ENCODE results near the gene FAM13B. TPM values are rescaled to one million over a fixed set of nuclear protein-coding genes. Genes with fewer than 3 reads are reported as not detected.

Gene FAM13B
- total and polyA plus RNA-seq, 10 of the 15 experiments (the other 5 are each of a cell fraction or from before 2014, with no cell fraction given) = 3.6 to 30.0 (median 20.3) TPM

DNA sequence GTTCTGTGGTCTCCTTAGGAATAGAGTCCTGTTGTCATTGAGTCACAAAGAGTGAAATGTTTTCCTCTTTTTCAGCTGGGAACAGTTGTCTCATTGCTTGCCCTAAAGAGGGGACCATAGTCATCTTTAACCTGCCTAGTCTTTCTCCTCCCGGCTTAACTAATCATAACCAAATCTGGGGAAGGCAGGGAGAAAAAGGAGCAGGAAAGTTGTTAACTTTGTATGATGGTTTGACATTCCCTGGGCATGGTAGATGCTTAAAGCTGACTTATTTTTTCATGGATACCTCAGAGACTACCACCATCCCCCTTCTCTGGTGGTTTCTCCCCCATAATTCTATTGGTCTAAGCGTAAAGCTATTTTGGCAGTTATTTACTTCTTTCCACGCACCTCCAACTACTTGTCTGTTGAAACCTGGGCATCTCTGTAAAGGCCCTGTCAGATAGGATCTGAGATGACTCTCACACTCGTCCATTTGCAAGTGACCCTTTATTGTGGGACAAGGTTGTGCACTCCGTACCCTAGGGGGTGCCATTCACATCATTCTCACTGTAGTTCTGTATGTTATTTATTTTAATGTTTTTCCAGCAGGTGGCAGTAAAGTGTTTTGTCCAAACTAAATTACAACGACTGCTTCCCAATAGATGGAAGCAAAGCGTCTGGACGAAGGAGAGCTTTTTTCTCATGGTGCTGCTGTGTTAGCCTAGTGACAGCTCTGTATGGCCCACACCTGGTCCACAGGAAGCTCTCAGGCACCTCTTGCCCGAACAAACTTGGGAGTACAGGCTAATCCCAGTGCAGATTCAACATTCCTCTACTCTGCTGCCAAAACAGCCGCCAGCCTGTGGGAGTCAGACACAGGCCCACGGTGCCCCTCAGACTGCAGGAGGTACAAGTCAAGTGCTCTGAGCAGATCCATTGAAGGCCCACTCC is 3.0 kb upstream of the FAM13B start (continued):
- TF ChIP-seq, protein P1, sequence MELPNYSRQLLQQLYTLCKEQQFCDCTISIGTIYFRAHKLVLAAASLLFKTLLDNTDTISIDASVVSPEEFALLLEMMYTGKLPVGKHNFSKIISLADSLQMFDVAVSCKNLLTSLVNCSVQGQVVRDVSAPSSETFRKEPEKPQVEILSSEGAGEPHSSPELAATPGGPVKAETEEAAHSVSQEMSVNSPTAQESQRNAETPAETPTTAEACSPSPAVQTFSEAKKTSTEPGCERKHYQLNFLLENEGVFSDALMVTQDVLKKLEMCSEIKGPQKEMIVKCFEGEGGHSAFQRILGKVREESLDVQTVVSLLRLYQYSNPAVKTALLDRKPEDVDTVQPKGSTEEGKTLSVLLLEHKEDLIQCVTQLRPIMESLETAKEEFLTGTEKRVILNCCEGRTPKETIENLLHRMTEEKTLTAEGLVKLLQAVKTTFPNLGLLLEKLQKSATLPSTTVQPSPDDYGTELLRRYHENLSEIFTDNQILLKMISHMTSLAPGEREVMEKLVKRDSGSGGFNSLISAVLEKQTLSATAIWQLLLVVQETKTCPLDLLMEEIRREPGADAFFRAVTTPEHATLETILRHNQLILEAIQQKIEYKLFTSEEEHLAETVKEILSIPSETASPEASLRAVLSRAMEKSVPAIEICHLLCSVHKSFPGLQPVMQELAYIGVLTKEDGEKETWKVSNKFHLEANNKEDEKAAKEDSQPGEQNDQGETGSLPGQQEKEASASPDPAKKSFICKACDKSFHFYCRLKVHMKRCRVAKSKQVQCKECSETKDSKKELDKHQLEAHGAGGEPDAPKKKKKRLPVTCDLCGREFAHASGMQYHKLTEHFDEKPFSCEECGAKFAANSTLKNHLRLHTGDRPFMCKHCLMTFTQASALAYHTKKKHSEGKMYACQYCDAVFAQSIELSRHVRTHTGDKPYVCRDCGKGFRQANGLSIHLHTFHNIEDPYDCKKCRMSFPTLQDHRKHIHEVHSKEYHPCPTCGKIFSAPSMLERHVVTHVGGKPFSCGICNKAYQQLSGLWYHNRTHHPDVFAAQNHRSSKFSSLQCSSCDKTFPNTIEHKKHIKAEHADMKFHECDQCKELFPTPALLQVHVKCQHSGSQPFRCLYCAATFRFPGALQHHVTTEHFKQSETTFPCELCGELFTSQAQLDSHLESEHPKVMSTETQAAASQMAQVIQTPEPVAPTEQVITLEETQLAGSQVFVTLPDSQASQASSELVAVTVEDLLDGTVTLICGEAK (IDR thresholded peaks at IDR 0.05; ENCODE audit: borderline replicate concordance) = no peak
- TF ChIP-seq, protein P2, sequence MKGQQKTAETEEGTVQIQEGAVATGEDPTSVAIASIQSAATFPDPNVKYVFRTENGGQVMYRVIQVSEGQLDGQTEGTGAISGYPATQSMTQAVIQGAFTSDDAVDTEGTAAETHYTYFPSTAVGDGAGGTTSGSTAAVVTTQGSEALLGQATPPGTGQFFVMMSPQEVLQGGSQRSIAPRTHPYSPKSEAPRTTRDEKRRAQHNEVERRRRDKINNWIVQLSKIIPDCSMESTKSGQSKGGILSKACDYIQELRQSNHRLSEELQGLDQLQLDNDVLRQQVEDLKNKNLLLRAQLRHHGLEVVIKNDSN (IDR thresholded peaks at IDR 0.05; ENCODE audit: borderline replicate concordance, extremely low read length, insufficient read depth, low read depth, low read length) = no peak
- no peak for TF ChIP-seq SRF (IDR thresholded peaks at IDR 0.05; ENCODE audit: low read depth in 2 of 2, low read length in 2 of 2)
- TF ChIP-seq JUNB (IDR thresholded peaks at IDR 0.05) = no peak
- TF ChIP-seq SMC3 (IDR thresholded peaks at IDR 0.05; ENCODE audit: borderline replicate concordance, low read length) = peak; percentile 76
- no peak for TF ChIP-seq NBN (IDR thresholded peaks at IDR 0.05)
- no peak for TF ChIP-seq EED (IDR thresholded peaks at IDR 0.05; ENCODE audit: low read depth)
- TF ChIP-seq ZBED1 (IDR thresholded peaks at IDR 0.05; ENCODE audit: borderline replicate concordance) = no peak
- no peak for TF ChIP-seq PAX5 (IDR thresholded peaks at IDR 0.05; ENCODE audit: borderline replicate concordance, low read depth, low read length)
- no peak for TF ChIP-seq BMI1 (IDR thresholded peaks at IDR 0.05; ENCODE audit: borderline replicate concordance)
- TF ChIP-seq BHLHE40 (IDR thresholded peaks at IDR 0.05; ENCODE audit: borderline replicate concordance in 1 of 2, low read depth in 2 of 2, low read length in 1 of 2) = no peak
- TF ChIP-seq MXI1 (IDR thresholded peaks at IDR 0.05; ENCODE audit: low read depth, low read length) = no peak
- TF ChIP-seq, protein P3, sequence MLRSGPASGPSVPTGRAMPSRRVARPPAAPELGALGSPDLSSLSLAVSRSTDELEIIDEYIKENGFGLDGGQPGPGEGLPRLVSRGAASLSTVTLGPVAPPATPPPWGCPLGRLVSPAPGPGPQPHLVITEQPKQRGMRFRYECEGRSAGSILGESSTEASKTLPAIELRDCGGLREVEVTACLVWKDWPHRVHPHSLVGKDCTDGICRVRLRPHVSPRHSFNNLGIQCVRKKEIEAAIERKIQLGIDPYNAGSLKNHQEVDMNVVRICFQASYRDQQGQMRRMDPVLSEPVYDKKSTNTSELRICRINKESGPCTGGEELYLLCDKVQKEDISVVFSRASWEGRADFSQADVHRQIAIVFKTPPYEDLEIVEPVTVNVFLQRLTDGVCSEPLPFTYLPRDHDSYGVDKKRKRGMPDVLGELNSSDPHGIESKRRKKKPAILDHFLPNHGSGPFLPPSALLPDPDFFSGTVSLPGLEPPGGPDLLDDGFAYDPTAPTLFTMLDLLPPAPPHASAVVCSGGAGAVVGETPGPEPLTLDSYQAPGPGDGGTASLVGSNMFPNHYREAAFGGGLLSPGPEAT (IDR thresholded peaks at IDR 0.05; ENCODE audit: low read depth) = no peak
- TF ChIP-seq RB1 (IDR thresholded peaks at IDR 0.05; ENCODE audit: borderline replicate concordance) = no peak
- TF ChIP-seq ZNF622 (IDR thresholded peaks at IDR 0.05) = no peak
- no peak for TF ChIP-seq BRCA1 (IDR thresholded peaks at IDR 0.05; ENCODE audit: low read depth, low read length)
- no peak for TF ChIP-seq NRF1 (conservative IDR thresholded peaks at IDR 0.05; ENCODE audit: low read depth, low read length)
- TF ChIP-seq EP300 (IDR thresholded peaks at IDR 0.05; ENCODE audit: borderline replicate concordance in 1 of 2, control insufficient read depth in 1 of 2, low read depth in 2 of 2, low read length in 2 of 2) = no peak
- no peak for TF ChIP-seq NFYB (IDR thresholded peaks at IDR 0.05; ENCODE audit: insufficient read depth, low read depth, low read length)
- TF ChIP-seq TCF7 (IDR thresholded peaks at IDR 0.05; ENCODE audit: borderline replicate concordance) = no peak
- TF ChIP-seq NFIC (IDR thresholded peaks at IDR 0.05; ENCODE audit: low read depth, low read length) = no peak
- no peak for TF ChIP-seq WRNIP1 (IDR thresholded peaks at IDR 0.05; ENCODE audit: borderline replicate concordance, low read depth, low read length)
- no peak for TF ChIP-seq ZSCAN29 (IDR thresholded peaks at IDR 0.05)
- TF ChIP-seq RAD21 (IDR thresholded peaks at IDR 0.05; ENCODE audit: insufficient read depth, low read depth, low read length) = peak; percentile 69

Data from GM12878 (cell line).